Keratinocyte (primary cell): ENCODE measurements around the gene HDAC7.

Experiments used
- CTCF ChIP-seq, 3 experiments: IDR thresholded peaks in 1 of 3; conservative IDR thresholded peaks in 1 of 3; optimal IDR thresholded peaks in 1 of 3; 2 replicates in 2 of 3; 3 replicates in 1 of 3; pipeline versions ENCODE3 to v1.5.1; 2011; ENCODE audit warnings: low read length in 3 of 3, mild to moderate bottlenecking in 3 of 3, moderate library complexity in 2 of 3, control low read depth in 1 of 3, inconsistent platforms in 1 of 3; ENCODE audit not compliant: insufficient read depth in 2 of 3; ENCODE audit errors: extremely low read depth in 1 of 3
- EZH2 ChIP-seq: IDR thresholded peaks from one replicate; pipeline ENCODE4 v1.6.1; 2012; ENCODE audit warnings: inconsistent platforms, mild to moderate bottlenecking, low read length, moderate library complexity

- TF ChIP-seq CTCF (optimal IDR thresholded peaks at IDR 0.05 in 1 of 3, IDR thresholded peaks at IDR 0.05 in 1 of 3, conservative IDR thresholded peaks at IDR 0.05 in 1 of 3; ENCODE audit: extremely low read depth in 1 of 3, insufficient read depth in 2 of 3, low read length in 3 of 3) (no peak), EZH2 (no peak)
These were observed 48.9 kb upstream of the HDAC7 start for GRCh38 chr12:47868552-47869031.
